GM12801 (cell line): ENCODE results near the gene ITPK1.

Source experiments
- CTCF ChIP-seq: IDR thresholded peaks from one replicate; pipeline ENCODE4 v1.5.1; 2011; ENCODE audit warnings: control low read depth; ENCODE audit not compliant: insufficient read length; ENCODE audit errors: extremely low read depth

Gene ITPK1

DNA sequence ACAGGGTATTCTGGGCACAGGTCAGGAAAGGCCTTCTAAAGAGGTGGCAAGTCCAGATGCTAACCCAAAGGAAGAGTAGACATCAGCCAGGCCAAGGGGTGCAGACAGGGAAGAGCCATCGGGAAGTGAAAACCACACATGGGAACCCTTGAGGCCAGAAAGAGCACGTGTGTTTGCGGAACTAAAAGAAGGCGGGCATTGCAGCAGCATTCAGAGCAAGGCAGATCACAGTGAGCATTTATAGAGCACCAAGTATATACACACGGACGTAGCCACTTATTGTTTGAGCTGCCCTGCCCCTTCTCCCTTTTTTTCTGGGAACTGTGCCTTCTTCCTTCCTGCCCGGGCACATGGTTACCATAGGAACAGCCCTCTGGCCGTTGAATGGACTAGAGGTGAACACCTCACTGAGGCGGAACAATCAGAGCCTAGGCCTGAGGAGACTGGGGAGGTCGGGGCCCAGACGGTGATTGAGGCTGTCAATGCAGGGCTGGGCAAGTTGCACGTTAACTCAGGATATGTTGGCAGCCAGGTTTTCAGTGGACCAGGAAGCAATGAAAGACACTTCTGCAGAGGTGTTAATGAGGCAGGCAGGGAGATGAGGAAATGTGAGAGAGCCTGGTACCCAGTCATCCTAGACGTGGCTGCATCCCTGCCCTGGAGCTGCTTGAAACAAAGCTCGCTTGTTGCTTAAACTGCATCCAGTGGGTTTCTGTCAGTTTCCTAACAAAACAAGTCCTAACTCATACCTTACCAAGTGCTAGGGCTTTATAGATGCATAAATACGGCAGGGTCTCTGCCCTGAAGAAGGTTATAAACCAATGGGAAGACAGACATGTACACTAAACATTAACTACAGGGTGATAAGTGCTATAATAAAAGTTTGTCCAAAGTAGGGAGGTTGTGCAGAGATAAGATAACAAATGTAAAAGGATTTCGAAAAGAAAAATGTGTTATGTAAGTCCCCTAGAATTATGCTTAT, 34.8 kb upstream of the ITPK1 start:
- TF ChIP-seq CTCF: no peak

- TF ChIP-seq CTCF: no peak
Observed at GRCh38 chr14:93148979-93149378, 33.3 kb upstream of the ITPK1 start.

DNA sequence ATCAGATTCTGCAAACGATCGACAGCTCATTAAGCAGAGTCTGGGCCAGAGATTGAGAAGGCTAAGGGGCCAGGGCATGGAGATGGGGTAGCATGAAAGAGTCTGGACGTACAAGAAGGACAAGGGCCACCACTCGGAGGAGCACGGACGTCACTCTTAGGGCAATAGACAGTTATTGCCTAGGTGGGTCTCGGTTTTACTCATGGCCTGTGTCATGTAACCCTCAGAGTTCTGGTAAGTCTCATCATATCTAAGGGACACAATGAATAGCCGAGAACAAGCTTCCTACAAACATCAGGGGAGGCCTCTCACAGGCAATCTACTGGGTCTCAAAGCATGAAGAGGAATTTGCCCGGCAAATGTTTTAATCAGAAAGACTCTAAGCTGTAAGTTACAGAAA, 30.4 kb upstream of the ITPK1 start:
- TF ChIP-seq CTCF: no peak

DNA sequence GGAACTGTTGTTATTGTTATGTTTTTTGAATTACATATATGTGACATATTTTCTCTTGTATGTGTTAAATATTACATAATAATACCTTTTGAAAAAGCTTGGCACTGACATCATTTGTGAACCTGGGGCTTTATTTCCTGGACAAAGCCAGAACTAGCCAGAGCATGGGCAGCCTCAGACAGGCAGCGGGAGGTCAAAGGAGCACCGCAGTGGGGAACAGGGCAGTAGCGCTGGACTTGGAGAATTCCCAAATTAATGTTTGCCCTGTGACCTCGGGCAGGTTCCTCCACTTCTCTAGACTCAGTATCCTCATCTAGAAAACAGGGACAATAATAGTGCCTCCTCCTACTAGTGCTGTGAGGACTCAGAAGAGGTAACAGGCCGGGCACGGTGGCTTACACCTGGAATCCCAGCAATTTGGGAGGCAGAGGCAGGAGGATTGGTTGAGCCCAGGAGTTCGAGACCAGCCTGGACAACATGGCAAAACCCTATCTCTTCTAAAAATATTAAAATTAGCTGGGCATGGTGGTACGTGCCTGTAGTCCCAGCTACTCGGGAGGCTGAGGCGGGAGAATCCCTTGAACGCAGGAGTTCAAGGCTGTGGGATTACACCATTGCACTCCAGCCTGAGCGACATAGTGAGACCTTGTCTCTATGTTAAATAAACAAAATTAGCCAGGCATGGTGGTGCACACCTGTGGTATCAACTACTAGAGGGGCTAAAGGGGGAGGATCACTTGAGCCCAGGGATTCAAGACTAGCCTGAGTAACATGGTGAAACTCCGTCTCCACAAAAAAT, 27.3 kb upstream of the ITPK1 start:
- no peak for TF ChIP-seq CTCF

DNA sequence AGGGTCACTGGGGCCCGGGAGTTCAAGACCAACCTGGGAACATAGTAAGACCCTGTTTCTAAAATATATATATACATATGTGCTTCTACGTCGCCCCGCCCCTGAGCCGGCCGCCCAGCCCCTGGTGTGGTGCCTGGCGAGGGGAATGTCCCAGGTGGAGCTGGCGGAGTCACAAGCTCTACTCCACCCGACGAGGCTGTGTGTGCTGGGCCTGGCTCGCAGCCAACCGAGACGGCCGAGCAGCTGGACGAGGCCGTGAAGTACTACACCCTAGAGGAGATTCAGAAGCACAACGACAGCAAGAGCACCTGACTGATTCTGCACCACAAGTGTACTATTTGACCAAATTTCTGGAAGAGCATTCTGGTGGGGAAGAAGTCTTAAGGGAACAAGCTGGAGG, 22.1 kb upstream of the ITPK1 start:
- no peak for TF ChIP-seq CTCF

DNA sequence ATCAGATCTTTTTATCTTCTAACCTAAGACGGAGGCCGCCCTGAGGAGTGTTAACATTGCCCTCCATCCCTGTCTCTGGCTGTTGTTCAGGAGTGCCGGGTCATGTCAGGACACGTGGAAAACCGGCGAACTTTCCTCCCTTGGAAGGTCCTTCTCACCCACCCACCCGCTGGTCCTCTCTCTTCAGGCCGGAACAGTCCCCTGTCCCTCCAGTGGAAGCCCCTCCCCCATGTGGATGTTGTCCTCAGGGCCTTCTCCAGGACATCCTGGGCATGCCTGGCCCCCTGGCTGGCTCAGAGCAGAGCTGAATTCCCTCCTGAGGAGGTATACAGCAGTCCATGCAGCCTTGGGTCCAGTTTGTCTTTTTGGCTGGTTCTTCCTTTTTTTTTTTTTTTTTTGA, 20.3 kb upstream of the ITPK1 start:
- TF ChIP-seq CTCF: no peak

DNA sequence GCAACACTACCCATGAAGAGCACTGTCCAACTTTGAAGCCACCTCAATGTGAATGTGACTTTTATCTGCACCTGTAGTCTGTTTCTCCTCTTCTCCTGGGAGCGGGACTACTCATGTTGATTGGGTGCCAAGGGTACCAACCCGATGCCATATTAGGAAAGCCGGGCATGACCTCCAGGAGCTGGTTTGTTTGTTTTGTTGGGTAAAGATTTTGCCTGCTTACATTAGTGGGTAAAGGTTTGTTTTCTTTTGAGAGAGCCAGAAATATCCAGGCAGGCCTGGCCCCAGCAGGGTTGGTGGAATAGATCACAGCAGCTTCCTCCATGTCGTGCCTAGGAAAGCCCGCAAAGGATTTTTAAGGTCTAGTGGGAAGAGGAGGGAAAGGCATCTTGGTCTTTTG, 19.7 kb upstream of the ITPK1 start:
- no peak for TF ChIP-seq CTCF
